Measurements from ENCODE around the gene CCL26. TPM values are rescaled to one million over a fixed set of nuclear protein-coding genes. Genes with fewer than 3 reads are reported as not detected.

CCL26 gene
- total and polyA plus RNA-seq, 9 of the 15 experiments (the other 6 are each of a cell fraction or from before 2014, with no cell fraction given), result 2.3 to 26.8 (median 8.4) TPM

GRCh38 chr7:75734586-75735458 is 37.2 kb downstream of the CCL26 start (continued):
- TF ChIP-seq E2F6 (IDR thresholded peaks at IDR 0.05; ENCODE audit: borderline replicate concordance in 1 of 2, extremely low read depth in 1 of 2, insufficient read depth in 1 of 2, insufficient read length in 1 of 2, low read depth in 1 of 2, low read length in 1 of 2, poor library complexity in 1 of 2, severe bottlenecking in 1 of 2), result peak; percentile 17 to 58
- peak; percentile 87 for TF ChIP-seq ZNF592 (IDR thresholded peaks at IDR 0.05)
- TF ChIP-seq MGA (IDR thresholded peaks at IDR 0.05), result peak; percentile 85; the same call in 1 of the 2 replicates
- no peak for TF ChIP-seq POLR2G (IDR thresholded peaks at IDR 0.05; ENCODE audit: low read depth, low read length)
- 0 out of 2 replicates have a peak, but pooled peaks have one; percentile 17 for TF ChIP-seq TFAP4 (CRISPR knock-in tag; IDR thresholded peaks at IDR 0.05; ENCODE audit: borderline replicate concordance)
